Trophoblast cell (in vitro differentiated cells and primary cell): Measurements from ENCODE around the gene CRYBA4.

Experiments used
- DNase-seq, 2 donors: peaks; one replicate each; pipeline ENCODE4 v3.0.0-alpha.2; 2016
- H2AFZ ChIP-seq: 2 replicates; pipeline ENCODE4 v1.6.1; 2013; ENCODE audit warnings: low read length, moderate library complexity, mild to moderate bottlenecking; ENCODE audit not compliant: insufficient read depth, poor library complexity
- H2AK5ac ChIP-seq: 2 replicates; pipeline ENCODE4 v1.6.1; 2013; ENCODE audit warnings: mild to moderate bottlenecking, low read length
- H2BK120ac ChIP-seq: 2 replicates; pipeline ENCODE4 v1.6.1; 2013; ENCODE audit warnings: low read length, mild to moderate bottlenecking, moderate library complexity; ENCODE audit not compliant: insufficient read depth, poor library complexity
- H2BK12ac ChIP-seq: 2 replicates; pipeline ENCODE4 v1.6.1; 2013; ENCODE audit warnings: mild to moderate bottlenecking, low read length, moderate library complexity
- H2BK5ac ChIP-seq: 2 replicates; pipeline ENCODE4 v1.6.1; 2013; ENCODE audit warnings: low read length, low read depth, moderate library complexity, mild to moderate bottlenecking; ENCODE audit not compliant: poor library complexity
- H3K14ac ChIP-seq: 2 replicates; pipeline ENCODE4 v1.6.1; 2013; ENCODE audit warnings: mild to moderate bottlenecking, low read length
- H3K18ac ChIP-seq: 2 replicates; pipeline ENCODE4 v1.6.1; 2013; ENCODE audit warnings: mild to moderate bottlenecking, low read length
- H3K23ac ChIP-seq: 2 replicates; pipeline ENCODE4 v1.6.1; 2013; ENCODE audit warnings: low read length
- H3K27ac ChIP-seq: 2 replicates; pipeline ENCODE4 v1.5.1; 2013; ENCODE audit warnings: low read depth, mild to moderate bottlenecking, inconsistent platforms, low read length, moderate library complexity
- H3K27me3 ChIP-seq: 2 replicates; pipeline ENCODE4 v1.6.1; 2013; ENCODE audit warnings: inconsistent platforms, mild to moderate bottlenecking, low read length, moderate library complexity; ENCODE audit not compliant: insufficient read depth
- H3K36me3 ChIP-seq, 2 experiments: 1 replicate in 1 of 2; 2 replicates in 1 of 2; pipeline ENCODE4 v1.6.1; 2013; ENCODE audit warnings: low read length in 2 of 2, mild to moderate bottlenecking in 2 of 2, moderate library complexity in 1 of 2; ENCODE audit not compliant: insufficient read depth in 2 of 2, control insufficient read depth in 1 of 2
- H3K4ac ChIP-seq: 2 replicates; pipeline ENCODE4 v1.6.1; 2013; ENCODE audit warnings: low read depth, mild to moderate bottlenecking, low read length, moderate library complexity
- H3K4me1 ChIP-seq, 2 experiments: 1 replicate in 1 of 2; 2 replicates in 1 of 2; pipeline ENCODE4 v1.6.1; 2013; ENCODE audit warnings: low read length in 2 of 2, mild to moderate bottlenecking in 2 of 2, moderate library complexity in 1 of 2; ENCODE audit not compliant: insufficient read depth in 2 of 2, control insufficient read depth in 1 of 2
- H3K4me2 ChIP-seq: 2 replicates; pipeline ENCODE4 v1.6.1; 2013; ENCODE audit warnings: inconsistent platforms, mild to moderate bottlenecking, low read length, moderate library complexity
- H3K4me3 ChIP-seq: 2 replicates; pipeline ENCODE4 v1.5.1; 2013; ENCODE audit warnings: mild to moderate bottlenecking, low read depth, low read length, inconsistent platforms
- H3K79me1 ChIP-seq: one replicate; pipeline ENCODE4 v1.6.1; 2013; ENCODE audit warnings: low read length
- H3K79me2 ChIP-seq: 2 replicates; pipeline ENCODE4 v1.6.1; 2013; ENCODE audit warnings: low read length, mild to moderate bottlenecking; ENCODE audit not compliant: control insufficient read depth, insufficient read depth, poor library complexity
- H3K9ac ChIP-seq: 2 replicates; pipeline ENCODE4 v1.6.1; 2013; ENCODE audit warnings: mild to moderate bottlenecking, low read length
- H3K9me3 ChIP-seq: 2 replicates; pipeline ENCODE4 v1.6.1; 2013; ENCODE audit warnings: low read depth, mild to moderate bottlenecking, control low read depth, inconsistent platforms, low read length; ENCODE audit not compliant: insufficient read depth
- H4K12ac ChIP-seq: 2 replicates; pipeline ENCODE4 v1.6.1; 2013; ENCODE audit warnings: low read depth, mild to moderate bottlenecking, low read length, moderate library complexity
- H4K8ac ChIP-seq: 2 replicates; pipeline ENCODE4 v1.6.1; 2013; ENCODE audit warnings: low read depth, mild to moderate bottlenecking, low read length, moderate library complexity
- H4K91ac ChIP-seq: one replicate; pipeline ENCODE4 v1.6.1; 2013; ENCODE audit warnings: low read depth, mild to moderate bottlenecking, low read length, moderate library complexity
- WGBS: extraction: QIAGEN DNeasy Blood & Tissue Kit; methylation state at CpG from one replicate; pipeline ENCODE4 v1.1.7; 2013; ENCODE audit warnings: missing lambda C conversion rate; ENCODE audit not compliant: insufficient read length, insufficient coverage; ENCODE audit errors: extremely low coverage; 5-methylcytosine and 5-hydroxymethylcytosine counted together

The CRYBA4 gene

GRCh38 chr22:26673486-26673885 lies 51.7 kb downstream of the CRYBA4 start:
- H3K79me2 ChIP-seq, result peaks cover 3% of the 10 kb centered on the region
- H3K18ac ChIP-seq, result no peak overlapping the region
- no CpG with 5 or more reads among the region's 4 CpGs for WGBS

GRCh38 chr22:26674211-26675190 lies 52.7 kb downstream of the CRYBA4 start:
- DNase-seq, result no peak
- H2AK5ac ChIP-seq, result no peak overlapping the region
- H3K4me1 ChIP-seq, result peaks cover 11 to 12% of the 10 kb centered on the region in 2 experiments
- no peak overlapping the region for H3K18ac ChIP-seq
- H3K9ac ChIP-seq, result no peak overlapping the region
- H3K36me3 ChIP-seq, result no peaks in the 10 kb centered on the region
- no peak overlapping the region for H3K23ac ChIP-seq
- no peak overlapping the region for H2BK5ac ChIP-seq
- H3K79me2 ChIP-seq, result peaks cover 3% of the 10 kb centered on the region
- no peak overlapping the region for H4K12ac ChIP-seq
- no peak overlapping the region for H3K27ac ChIP-seq
- no peaks in the 10 kb centered on the region for H3K27me3 ChIP-seq
- H3K14ac ChIP-seq, result no peak overlapping the region
- no peak overlapping the region for H4K8ac ChIP-seq
- H3K4me3 ChIP-seq, result no peak overlapping the region
- H2AFZ ChIP-seq, result no peak overlapping the region
- no peak overlapping the region for H3K4me2 ChIP-seq
- peaks cover 8% of the 10 kb centered on the region for H3K79me1 ChIP-seq
- H4K91ac ChIP-seq, result no peak overlapping the region
- no peaks in the 10 kb centered on the region for H3K9me3 ChIP-seq
- no peak overlapping the region for H2BK120ac ChIP-seq
- H2BK12ac ChIP-seq, result no peak overlapping the region
- no peak overlapping the region for H3K4ac ChIP-seq
- no CpG with 5 or more reads among the region's 9 CpGs for WGBS

More at GRCh38 chr22:26673486-26673885, 51.7 kb downstream of the CRYBA4 start:
- Histone ChIP-seq H3K4ac (peak overlapping the region; percentile 53), H3K79me1 (peaks cover 8% of the 10 kb centered on the region), H3K4me3 (peak overlapping the region; percentile 79), H3K23ac (no peak overlapping the region), H2BK12ac (no peak overlapping the region), H2AFZ (no peak overlapping the region), H2BK5ac (no peak overlapping the region), H3K9ac (no peak overlapping the region), H3K4me2 (peak overlapping the region; percentile 82), H3K36me3 (no peaks in the 10 kb centered on the region), H3K27me3 (no peaks in the 10 kb centered on the region), H4K12ac (no peak overlapping the region), H4K91ac (peak overlapping the region; percentile 94), H2AK5ac (peak overlapping the region; percentile 59), H3K9me3 (no peaks in the 10 kb centered on the region), H4K8ac (peak overlapping the region; percentile 98), H2BK120ac (no peak overlapping the region), H3K27ac (peak overlapping the region; percentile 82), H3K4me1 (peaks cover 11 to 12% of the 10 kb centered on the region in 2 experiments), H3K14ac (peak overlapping the region; percentile 48)
- peak in 1 of 2 donors; percentile 5 for DNase-seq

- Histone ChIP-seq H2AFZ (no peak overlapping the region), H4K8ac (no peak overlapping the region), H2BK5ac (no peak overlapping the region), H3K9ac (no peak overlapping the region), H3K14ac (no peak overlapping the region), H3K79me2 (peaks cover 3% of the 10 kb centered on the region), H3K23ac (no peak overlapping the region), H3K4me2 (no peak overlapping the region), H3K4ac (no peak overlapping the region), H3K27me3 (no peaks in the 10 kb centered on the region), H3K79me1 (peaks cover 8% of the 10 kb centered on the region), H3K18ac (no peak overlapping the region), H3K4me1 (peaks cover 11 to 12% of the 10 kb centered on the region in 2 experiments), H4K12ac (no peak overlapping the region), H2BK12ac (no peak overlapping the region), H3K9me3 (no peaks in the 10 kb centered on the region), H3K27ac (no peak overlapping the region), H4K91ac (no peak overlapping the region), H2BK120ac (no peak overlapping the region), H3K4me3 (no peak overlapping the region), H2AK5ac (no peak overlapping the region), H3K36me3 (no peaks in the 10 kb centered on the region)
- WGBS, result no CpG with 5 or more reads among the region's 4 CpGs
- no peak for DNase-seq
Observed at GRCh38 chr22:26675687-26676268, 54.0 kb downstream of the CRYBA4 start.

GRCh38 chr22:26677217-26677616 lies 55.5 kb downstream of the CRYBA4 start:
- H3K9ac ChIP-seq, result no peak overlapping the region
- no peak overlapping the region for H2BK12ac ChIP-seq
- WGBS, result no CpG with 5 or more reads among the region's 5 CpGs

More at GRCh38 chr22:26677217-26677616, 55.5 kb downstream of the CRYBA4 start:
- peaks cover 5% of the 10 kb centered on the region for H3K79me2 ChIP-seq
- H3K27ac ChIP-seq, result no peak overlapping the region
- H2AFZ ChIP-seq, result no peak overlapping the region
- no peak overlapping the region for H3K23ac ChIP-seq
- no peak overlapping the region for H3K4ac ChIP-seq
- H3K9me3 ChIP-seq, result no peaks in the 10 kb centered on the region
- H3K36me3 ChIP-seq, result no peaks in the 10 kb centered on the region
- no peak overlapping the region for H4K8ac ChIP-seq
- peaks cover 21% of the 10 kb centered on the region in 2 experiments for H3K4me1 ChIP-seq
- H3K14ac ChIP-seq, result no peak overlapping the region
- H2BK120ac ChIP-seq, result no peak overlapping the region
- H3K79me1 ChIP-seq, result peaks cover 17% of the 10 kb centered on the region
- no peak overlapping the region for H4K12ac ChIP-seq
- no peaks in the 10 kb centered on the region for H3K27me3 ChIP-seq
- no peak overlapping the region for H2AK5ac ChIP-seq
- no peak overlapping the region for H4K91ac ChIP-seq
- no peak for DNase-seq
- H2BK5ac ChIP-seq, result no peak overlapping the region
- H3K4me2 ChIP-seq, result no peak overlapping the region
- H3K18ac ChIP-seq, result no peak overlapping the region
- H3K4me3 ChIP-seq, result no peak overlapping the region
